ENCODE measurements around the gene LRRK2. TPM values are rescaled to one million over a fixed set of nuclear protein-coding genes. Genes with fewer than 3 reads are reported as not detected.

The LRRK2 gene
- total and polyA plus RNA-seq, 2 donors: 5.1 to 10.4 TPM

GRCh38 chr12:40314927-40315326, 90.1 kb downstream of the LRRK2 start:
- Histone ChIP-seq H3K27me3 (ENCODE audit: control insufficient read depth in 2 of 2, insufficient read depth in 1 of 2, low read length in 1 of 2) (no peaks in the 10 kb centered on the region), H3K4me3 (ENCODE audit: low read length in 2 of 2) (no peak overlapping the region), H3K4me1 (ENCODE audit: control insufficient read depth in 2 of 2, insufficient read depth in 2 of 2, low read length in 2 of 2) (no peaks in the 10 kb centered on the region), H3K36me3 (ENCODE audit: control insufficient read depth in 2 of 2, insufficient read depth in 2 of 2, low read length in 1 of 2) (no peaks in the 10 kb centered on the region), H3K9me3 (ENCODE audit: control insufficient read depth in 2 of 2, insufficient read depth in 1 of 2, low read length in 1 of 2) (no peaks in the 10 kb centered on the region), H3K27ac (ENCODE audit: low read depth in 1 of 2, low read length in 1 of 2) (no peak overlapping the region)
- DNase-seq (ENCODE audit: low read depth in 6 of 9, low spot score in 9 of 9): no peak

GRCh38 chr12:40315375-40315774, 90.6 kb downstream of the LRRK2 start:
- no peak for DNase-seq (ENCODE audit: low read depth in 6 of 9, low spot score in 9 of 9)
- no peaks in the 10 kb centered on the region for H3K27me3 ChIP-seq (ENCODE audit: control insufficient read depth in 2 of 2, insufficient read depth in 1 of 2, low read length in 1 of 2)
- 99% methylated on average over 1 of the region's 1 CpG for WGBS
- H3K4me1 ChIP-seq (ENCODE audit: control insufficient read depth in 2 of 2, insufficient read depth in 2 of 2, low read length in 2 of 2): no peaks in the 10 kb centered on the region
- no peak overlapping the region for H3K27ac ChIP-seq (ENCODE audit: low read depth in 1 of 2, low read length in 1 of 2)
- no peak overlapping the region for H3K4me3 ChIP-seq (ENCODE audit: low read length in 2 of 2)
- no peaks in the 10 kb centered on the region for H3K36me3 ChIP-seq (ENCODE audit: control insufficient read depth in 2 of 2, insufficient read depth in 2 of 2, low read length in 1 of 2)
- H3K9me3 ChIP-seq (ENCODE audit: control insufficient read depth in 2 of 2, insufficient read depth in 1 of 2, low read length in 1 of 2): no peaks in the 10 kb centered on the region

DNA sequence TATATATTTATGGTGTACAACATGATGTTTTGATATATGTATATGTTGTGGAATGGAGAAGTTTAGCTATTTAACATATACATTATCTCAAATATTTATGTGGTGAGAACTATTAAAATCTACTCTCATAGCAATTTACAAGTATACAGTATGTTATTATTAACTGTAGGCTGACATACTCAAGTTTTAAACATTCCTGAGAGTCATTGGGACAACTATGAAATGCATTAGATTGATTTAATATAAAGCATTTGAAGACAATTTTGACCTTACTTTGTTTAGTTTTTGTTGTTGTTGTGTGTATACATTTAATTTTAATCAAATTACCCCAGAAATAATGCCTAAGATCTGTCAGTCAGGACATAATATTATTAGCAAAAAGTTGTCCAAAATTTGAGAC, 99.5 kb downstream of the LRRK2 start:
- Histone ChIP-seq H3K27ac (ENCODE audit: low read depth in 1 of 2, low read length in 1 of 2) (no peak overlapping the region), H3K9me3 (ENCODE audit: control insufficient read depth in 2 of 2, insufficient read depth in 1 of 2, low read length in 1 of 2) (no peaks in the 10 kb centered on the region), H3K36me3 (ENCODE audit: control insufficient read depth in 2 of 2, insufficient read depth in 2 of 2, low read length in 1 of 2) (no peaks in the 10 kb centered on the region), H3K4me3 (ENCODE audit: low read length in 2 of 2) (no peak overlapping the region), H3K27me3 (ENCODE audit: control insufficient read depth in 2 of 2, insufficient read depth in 1 of 2, low read length in 1 of 2) (no peaks in the 10 kb centered on the region), H3K4me1 (ENCODE audit: control insufficient read depth in 2 of 2, insufficient read depth in 2 of 2, low read length in 2 of 2) (no peaks in the 10 kb centered on the region)
- DNase-seq (ENCODE audit: low read depth in 6 of 9, low spot score in 9 of 9): no peak

GRCh38 chr12:40325349-40325960, 100.7 kb downstream of the LRRK2 start:
- Histone ChIP-seq H3K36me3 (ENCODE audit: control insufficient read depth in 2 of 2, insufficient read depth in 2 of 2, low read length in 1 of 2) (no peaks in the 10 kb centered on the region), H3K4me3 (ENCODE audit: low read length in 2 of 2) (no peak overlapping the region), H3K27me3 (ENCODE audit: control insufficient read depth in 2 of 2, insufficient read depth in 1 of 2, low read length in 1 of 2) (no peaks in the 10 kb centered on the region), H3K27ac (ENCODE audit: low read depth in 1 of 2, low read length in 1 of 2) (no peak overlapping the region), H3K9me3 (ENCODE audit: control insufficient read depth in 2 of 2, insufficient read depth in 1 of 2, low read length in 1 of 2) (no peaks in the 10 kb centered on the region), H3K4me1 (ENCODE audit: control insufficient read depth in 2 of 2, insufficient read depth in 2 of 2, low read length in 2 of 2) (no peaks in the 10 kb centered on the region)
- WGBS: 72% methylated on average over 5 of the region's 5 CpGs
- peak in 4 of 9 donors; percentile 2 to 7 (median 2) for DNase-seq (ENCODE audit: low read depth in 6 of 9, low spot score in 9 of 9)

DNA sequence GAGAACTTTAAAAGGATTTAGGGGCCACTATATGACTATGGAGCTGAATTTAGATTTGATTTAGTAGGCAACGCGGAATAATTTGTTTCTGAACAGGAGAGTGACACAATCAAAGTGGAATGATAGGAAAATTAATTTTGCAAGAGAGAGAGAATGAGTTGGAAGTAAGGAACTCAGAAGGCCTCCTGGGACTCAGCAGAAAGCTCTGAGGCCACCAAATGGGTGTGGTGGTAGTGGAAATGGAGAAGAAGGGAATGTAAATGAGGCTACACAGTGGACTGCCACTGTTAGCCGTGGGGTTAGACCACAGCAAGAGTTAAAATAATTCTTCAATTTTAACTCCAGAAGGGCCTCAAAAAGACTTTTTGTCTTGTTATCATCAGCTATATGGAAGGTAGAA, 102.7 kb downstream of the LRRK2 start:
- Histone ChIP-seq H3K36me3 (ENCODE audit: control insufficient read depth in 2 of 2, insufficient read depth in 2 of 2, low read length in 1 of 2) (no peaks in the 10 kb centered on the region), H3K4me1 (ENCODE audit: control insufficient read depth in 2 of 2, insufficient read depth in 2 of 2, low read length in 2 of 2) (no peaks in the 10 kb centered on the region), H3K4me3 (ENCODE audit: low read length in 2 of 2) (no peak overlapping the region), H3K27me3 (ENCODE audit: control insufficient read depth in 2 of 2, insufficient read depth in 1 of 2, low read length in 1 of 2) (no peaks in the 10 kb centered on the region), H3K9me3 (ENCODE audit: control insufficient read depth in 2 of 2, insufficient read depth in 1 of 2, low read length in 1 of 2) (no peaks in the 10 kb centered on the region), H3K27ac (ENCODE audit: low read depth in 1 of 2, low read length in 1 of 2) (no peak overlapping the region)
- WGBS: 97% methylated on average over 3 of the region's 3 CpGs
- no peak for DNase-seq (ENCODE audit: low read depth in 6 of 9, low spot score in 9 of 9)

DNA sequence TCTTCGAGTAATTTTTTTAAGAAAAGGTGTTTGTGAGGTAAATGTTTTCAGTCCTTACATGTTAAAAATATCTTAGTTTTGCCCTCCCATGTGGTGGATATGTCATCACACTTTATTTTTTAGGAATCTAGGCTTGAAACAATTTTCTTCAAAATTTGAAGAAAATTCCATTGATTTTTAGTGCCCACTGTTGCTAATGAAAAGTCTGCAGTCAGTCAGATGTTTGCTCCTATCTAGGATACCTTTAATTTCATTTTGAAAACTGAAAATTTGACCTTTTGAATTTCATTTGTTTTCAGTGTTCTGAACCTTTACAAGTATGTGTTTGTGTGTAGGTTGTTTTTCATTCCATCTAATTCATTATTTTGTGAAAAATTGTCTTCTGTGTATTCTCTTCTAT, 105.4 kb downstream of the LRRK2 start:
- H3K27me3 ChIP-seq (ENCODE audit: control insufficient read depth in 2 of 2, insufficient read depth in 1 of 2, low read length in 1 of 2): no peaks in the 10 kb centered on the region
- H3K9me3 ChIP-seq (ENCODE audit: control insufficient read depth in 2 of 2, insufficient read depth in 1 of 2, low read length in 1 of 2): no peaks in the 10 kb centered on the region
- H3K27ac ChIP-seq (ENCODE audit: low read depth in 1 of 2, low read length in 1 of 2): no peak overlapping the region
- 94% methylated on average over 1 of the region's 1 CpG for WGBS
- no peaks in the 10 kb centered on the region for H3K36me3 ChIP-seq (ENCODE audit: control insufficient read depth in 2 of 2, insufficient read depth in 2 of 2, low read length in 1 of 2)
- no peak overlapping the region for H3K4me3 ChIP-seq (ENCODE audit: low read length in 2 of 2)
- no peaks in the 10 kb centered on the region for H3K4me1 ChIP-seq (ENCODE audit: control insufficient read depth in 2 of 2, insufficient read depth in 2 of 2, low read length in 2 of 2)
- DNase-seq (ENCODE audit: low read depth in 6 of 9, low spot score in 9 of 9): no peak

- 95% methylated on average over 1 of the region's 1 CpG for WGBS
- no peaks in the 10 kb centered on the region for H3K4me1 ChIP-seq (ENCODE audit: control insufficient read depth in 2 of 2, insufficient read depth in 2 of 2, low read length in 2 of 2)
- no peaks in the 10 kb centered on the region for H3K9me3 ChIP-seq (ENCODE audit: control insufficient read depth in 2 of 2, insufficient read depth in 1 of 2, low read length in 1 of 2)
- no peaks in the 10 kb centered on the region for H3K27me3 ChIP-seq (ENCODE audit: control insufficient read depth in 2 of 2, insufficient read depth in 1 of 2, low read length in 1 of 2)
- H3K4me3 ChIP-seq (ENCODE audit: low read length in 2 of 2): no peak overlapping the region
- no peaks in the 10 kb centered on the region for H3K36me3 ChIP-seq (ENCODE audit: control insufficient read depth in 2 of 2, insufficient read depth in 2 of 2, low read length in 1 of 2)
- no peak for DNase-seq (ENCODE audit: low read depth in 6 of 9, low spot score in 9 of 9)
- H3K27ac ChIP-seq (ENCODE audit: low read depth in 1 of 2, low read length in 1 of 2): no peak overlapping the region
Measured at GRCh38 chr12:40331886-40332285, 107.1 kb downstream of the LRRK2 start.

DNA sequence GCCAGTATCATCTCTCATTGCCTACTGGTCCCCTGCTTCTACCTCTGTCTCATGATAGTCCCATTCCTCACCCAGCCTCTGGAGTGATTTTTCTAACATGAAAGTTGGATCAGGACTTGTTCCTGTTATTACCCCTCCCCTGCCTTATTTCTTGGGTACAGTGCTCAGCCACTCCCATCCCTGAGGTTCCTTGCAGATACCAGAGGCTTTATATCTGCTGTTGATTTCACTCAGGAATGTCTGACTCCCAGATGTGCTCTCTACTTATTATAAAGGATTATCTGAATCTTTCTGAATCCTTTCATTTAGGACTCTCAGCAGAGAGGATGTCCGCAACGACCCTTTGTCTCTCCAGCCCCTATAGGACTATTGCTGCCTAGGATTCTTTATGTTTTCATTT, 111.2 kb downstream of the LRRK2 start:
- Histone ChIP-seq H3K4me3 (ENCODE audit: low read length in 2 of 2) (no peak overlapping the region), H3K36me3 (ENCODE audit: control insufficient read depth in 2 of 2, insufficient read depth in 2 of 2, low read length in 1 of 2) (no peaks in the 10 kb centered on the region), H3K27me3 (ENCODE audit: control insufficient read depth in 2 of 2, insufficient read depth in 1 of 2, low read length in 1 of 2) (no peaks in the 10 kb centered on the region), H3K9me3 (ENCODE audit: control insufficient read depth in 2 of 2, insufficient read depth in 1 of 2, low read length in 1 of 2) (no peaks in the 10 kb centered on the region), H3K4me1 (ENCODE audit: control insufficient read depth in 2 of 2, insufficient read depth in 2 of 2, low read length in 2 of 2) (no peaks in the 10 kb centered on the region), H3K27ac (ENCODE audit: low read depth in 1 of 2, low read length in 1 of 2) (no peak overlapping the region)
- no peak for DNase-seq (ENCODE audit: low read depth in 6 of 9, low spot score in 9 of 9)
- 95% methylated on average over 2 of the region's 2 CpGs for WGBS

DNA sequence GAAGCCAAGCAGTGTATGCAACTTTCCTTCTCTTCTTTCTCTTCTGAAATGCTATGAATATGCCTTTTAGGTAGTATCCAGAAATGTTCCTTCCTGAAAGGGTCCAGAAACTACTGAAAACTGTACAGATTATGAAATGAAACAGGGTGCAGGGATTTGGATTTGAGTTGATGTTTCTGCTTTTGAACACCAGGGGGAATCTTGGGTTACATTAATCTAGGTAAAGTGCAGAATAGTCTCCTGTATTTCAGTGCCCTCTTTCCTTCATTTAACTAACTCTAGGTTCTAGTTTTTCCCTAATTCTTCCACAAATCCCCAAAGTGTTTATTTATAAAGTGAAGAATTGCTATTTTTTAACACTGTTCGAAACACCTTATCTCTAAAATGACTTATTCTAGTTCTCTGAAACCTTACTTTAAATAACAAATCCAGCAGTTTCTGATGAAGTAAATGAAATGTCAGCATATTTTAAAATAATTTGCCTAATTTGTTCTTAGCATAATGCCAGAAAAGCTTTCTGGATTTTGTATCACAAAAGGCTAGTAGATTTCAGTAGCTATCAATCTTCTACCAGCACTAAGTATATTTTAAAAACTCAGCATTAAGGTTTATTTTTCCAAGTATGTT, 111.9 kb downstream of the LRRK2 start:
- Histone ChIP-seq H3K36me3 (ENCODE audit: control insufficient read depth in 2 of 2, insufficient read depth in 2 of 2, low read length in 1 of 2) (no peaks in the 10 kb centered on the region), H3K4me1 (ENCODE audit: control insufficient read depth in 2 of 2, insufficient read depth in 2 of 2, low read length in 2 of 2) (no peaks in the 10 kb centered on the region), H3K27me3 (ENCODE audit: control insufficient read depth in 2 of 2, insufficient read depth in 1 of 2, low read length in 1 of 2) (no peaks in the 10 kb centered on the region), H3K4me3 (ENCODE audit: low read length in 2 of 2) (no peak overlapping the region), H3K9me3 (ENCODE audit: control insufficient read depth in 2 of 2, insufficient read depth in 1 of 2, low read length in 1 of 2) (no peaks in the 10 kb centered on the region), H3K27ac (ENCODE audit: low read depth in 1 of 2, low read length in 1 of 2) (no peak overlapping the region)
- WGBS: 93% methylated on average over 1 of the region's 1 CpG
- DNase-seq (ENCODE audit: low read depth in 6 of 9, low spot score in 9 of 9): peak in 1 of 9 donors; percentile 2

Data from thymus (tissue), 11 donors.